A673 (cell line): ENCODE data around the gene HAAO. TPM values are rescaled to one million over a fixed set of nuclear protein-coding genes. Genes with fewer than 3 reads are reported as not detected.

Experiments
- BruUV-seq: library from RNA; stranded (reverse); fragments of 400-500 nt; replicated peaks from 2 replicates; lab custom pipeline; 2021; lab: Mats Ljungman, UMichigan
- CTCF ChIA-PET: fragments of 300-600 bp; sonication (Branson Sonifier 250); formaldehyde crosslinking; loops from one replicate; lab custom pipeline; 2022; ENCODE audit warnings: antibody characterized with exemption; lab: Charles Lee
- POLR2A ChIA-PET: fragments of 300-600 bp; sonication (Branson Sonifier 250); formaldehyde crosslinking; loops from one replicate; lab custom pipeline; 2022; ENCODE audit warnings: antibody characterized with exemption; ENCODE audit not compliant: low non-redundant PET; lab: Charles Lee
- DNase-seq: peaks from one replicate; pipeline ENCODE4 v3.0.0-alpha.2; 2015; ENCODE audit warnings: low spot score
- H3K27ac ChIP-seq: fragments of 200-600 bp; sonication (generic); 2 replicates; pipeline ENCODE4 v1.5.1; 2016; ENCODE audit warnings: mixed run types, low read depth, mild to moderate bottlenecking, mixed read lengths, antibody characterized with exemption, low read length; ENCODE audit not compliant: poor library complexity, severe bottlenecking
- H3K27me3 ChIP-seq: fragments of 200-600 bp; sonication (generic); replicated peaks from 2 replicates; pipeline ENCODE4 v1.6.1; 2017; ENCODE audit warnings: mixed run types, low read depth, mild to moderate bottlenecking, mixed read lengths, antibody characterized with exemption, low read length; ENCODE audit not compliant: insufficient read depth, poor library complexity
- H3K36me3 ChIP-seq: fragments of 200-600 bp; sonication (generic); 2 replicates; pipeline ENCODE4 v1.6.1; 2016; ENCODE audit warnings: mixed run types, mild to moderate bottlenecking, mixed read lengths, antibody characterized with exemption, low read length; ENCODE audit not compliant: insufficient read depth, poor library complexity, severe bottlenecking
- H3K4me1 ChIP-seq: fragments of 200-600 bp; sonication (generic); 2 replicates; pipeline ENCODE4 v1.6.1; 2017; ENCODE audit warnings: mixed run types, mild to moderate bottlenecking, mixed read lengths, antibody characterized with exemption, low read length; ENCODE audit not compliant: insufficient read depth, poor library complexity, severe bottlenecking
- H3K4me3 ChIP-seq: fragments of 200-600 bp; sonication (generic); 2 replicates; pipeline ENCODE4 v1.5.1; 2016; ENCODE audit warnings: low read depth, mixed run types, mild to moderate bottlenecking, mixed read lengths, low read length; ENCODE audit not compliant: poor library complexity, severe bottlenecking
- H3K9me3 ChIP-seq: fragments of 200-600 bp; sonication (generic); 2 replicates; pipeline ENCODE4 v1.6.1; 2016; ENCODE audit warnings: mixed run types, low read depth, mild to moderate bottlenecking, mixed read lengths, antibody characterized with exemption, low read length; ENCODE audit not compliant: poor library complexity, severe bottlenecking
- EZH2 ChIP-seq: fragments of 200-600 bp; sonication (generic); IDR thresholded peaks from 2 replicates; pipeline ENCODE4 v1.6.1; 2017; ENCODE audit warnings: borderline replicate concordance, low read depth, mild to moderate bottlenecking, mixed read lengths, antibody characterized with exemption, low read length; ENCODE audit not compliant: poor library complexity, severe bottlenecking
- intact Hi-C: fragments of 100-400 bp; cut with micrococcal nuclease; formaldehyde crosslinking; loops from one replicate; pipeline ENCODE4 v1.10.0; 2022; ENCODE audit not compliant: unreplicated experiment
- total RNA-seq: library from RNA; stranded (reverse); gene quantifications from 2 replicates; pipeline ENCODE4 v1.2.3, GENCODE V29; 2021
- TF ChIP-seq, protein P1 (sequence below): fragments of 300-800, 200-600 bp; sonication (generic); conservative IDR thresholded peaks from 2 replicates; pipeline ENCODE4 v1.5.1; 2017; ENCODE audit warnings: low read depth, mild to moderate bottlenecking, antibody characterized with exemption, low read length, moderate library complexity, mixed read lengths

Gene HAAO
- total RNA-seq, 1 experiment from 2014 or later, result 2.4 TPM

- BruUV-seq, result no TSS peak
- no peak for TF ChIP-seq EZH2
- TF ChIP-seq, protein P1, sequence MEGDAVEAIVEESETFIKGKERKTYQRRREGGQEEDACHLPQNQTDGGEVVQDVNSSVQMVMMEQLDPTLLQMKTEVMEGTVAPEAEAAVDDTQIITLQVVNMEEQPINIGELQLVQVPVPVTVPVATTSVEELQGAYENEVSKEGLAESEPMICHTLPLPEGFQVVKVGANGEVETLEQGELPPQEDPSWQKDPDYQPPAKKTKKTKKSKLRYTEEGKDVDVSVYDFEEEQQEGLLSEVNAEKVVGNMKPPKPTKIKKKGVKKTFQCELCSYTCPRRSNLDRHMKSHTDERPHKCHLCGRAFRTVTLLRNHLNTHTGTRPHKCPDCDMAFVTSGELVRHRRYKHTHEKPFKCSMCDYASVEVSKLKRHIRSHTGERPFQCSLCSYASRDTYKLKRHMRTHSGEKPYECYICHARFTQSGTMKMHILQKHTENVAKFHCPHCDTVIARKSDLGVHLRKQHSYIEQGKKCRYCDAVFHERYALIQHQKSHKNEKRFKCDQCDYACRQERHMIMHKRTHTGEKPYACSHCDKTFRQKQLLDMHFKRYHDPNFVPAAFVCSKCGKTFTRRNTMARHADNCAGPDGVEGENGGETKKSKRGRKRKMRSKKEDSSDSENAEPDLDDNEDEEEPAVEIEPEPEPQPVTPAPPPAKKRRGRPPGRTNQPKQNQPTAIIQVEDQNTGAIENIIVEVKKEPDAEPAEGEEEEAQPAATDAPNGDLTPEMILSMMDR, result no peak
- H3K4me1 ChIP-seq, result no peaks in the 10 kb centered on the region
- no peaks in the 10 kb centered on the region for H3K27me3 ChIP-seq
- H3K36me3 ChIP-seq, result no peaks in the 10 kb centered on the region
- no peaks in the 10 kb centered on the region for H3K9me3 ChIP-seq
- POLR2A ChIA-PET, result no interaction called here
- no peak overlapping the region for H3K4me3 ChIP-seq
- no peak for DNase-seq
- CTCF ChIA-PET, result no interaction called here
- no peak overlapping the region for H3K27ac ChIP-seq
- intact Hi-C loops, result no loop called here
Observed at GRCh38 chr2:42752816-42753813, 39.3 kb downstream of the HAAO start.

- H3K36me3 ChIP-seq, result no peaks in the 10 kb centered on the region
- intact Hi-C loops, result no loop called here
- CTCF ChIA-PET, result no interaction called here
- no peaks in the 10 kb centered on the region for H3K27me3 ChIP-seq
- POLR2A ChIA-PET, result no interaction called here
- H3K4me3 ChIP-seq, result no peak overlapping the region
- no peak for DNase-seq
- no peak overlapping the region for H3K27ac ChIP-seq
- no TSS peak for BruUV-seq
- H3K9me3 ChIP-seq, result no peaks in the 10 kb centered on the region
- no peaks in the 10 kb centered on the region for H3K4me1 ChIP-seq
- TF ChIP-seq, protein P1, result no peak
- no peak for TF ChIP-seq EZH2
Observed at GRCh38 chr2:42752314-42752713, 40.1 kb downstream of the HAAO start.

GRCh38 chr2:42748840-42749239 is 43.5 kb downstream of the HAAO start:
- ChIA-PET CTCF (no interaction called here), POLR2A (no interaction called here)
- H3K27ac ChIP-seq, result no peak overlapping the region

More at GRCh38 chr2:42748840-42749239, 43.5 kb downstream of the HAAO start:
- no peak overlapping the region for H3K4me3 ChIP-seq
- no peak for TF ChIP-seq EZH2
- TF ChIP-seq, protein P1, result no peak
- intact Hi-C loops, result no loop called here
- H3K9me3 ChIP-seq, result no peaks in the 10 kb centered on the region
- BruUV-seq, result no TSS peak
- H3K4me1 ChIP-seq, result no peaks in the 10 kb centered on the region
- no peak for DNase-seq
- H3K27me3 ChIP-seq, result no peaks in the 10 kb centered on the region
- H3K36me3 ChIP-seq, result no peaks in the 10 kb centered on the region
